LoVo (cell line): ENCODE measurements around the gene CTNND2.
"Not testable (repeated sequence)": the region's sequence is repeated elsewhere in the genome, so short reads cannot be mapped to it uniquely, and the experiment has no call there.

Experiments used
- DNase-seq: peaks from one replicate; pipeline ENCODE4 v3.0.0-alpha.2; 2016; ENCODE audit warnings: low spot score

CTNND2 gene

DNA sequence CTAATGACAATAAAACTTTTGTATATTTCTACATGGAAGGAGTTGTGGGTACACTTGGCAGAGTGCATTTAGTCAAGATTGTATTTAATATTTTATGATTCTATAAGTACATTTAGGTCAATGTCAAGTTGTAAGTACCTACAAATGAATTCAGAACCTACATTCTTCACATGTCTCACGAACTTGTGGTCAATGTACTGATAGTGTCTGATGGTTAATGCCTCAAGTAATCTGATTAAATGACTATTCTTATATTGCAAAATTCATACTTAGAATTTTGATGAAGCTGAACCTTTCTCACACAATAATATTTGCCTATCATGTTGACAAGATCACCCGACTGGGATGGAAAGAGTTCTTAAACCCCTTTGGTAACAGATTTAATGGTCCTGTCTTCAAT lies 444.5 kb downstream of the CTNND2 start:
- no peak for DNase-seq

DNA sequence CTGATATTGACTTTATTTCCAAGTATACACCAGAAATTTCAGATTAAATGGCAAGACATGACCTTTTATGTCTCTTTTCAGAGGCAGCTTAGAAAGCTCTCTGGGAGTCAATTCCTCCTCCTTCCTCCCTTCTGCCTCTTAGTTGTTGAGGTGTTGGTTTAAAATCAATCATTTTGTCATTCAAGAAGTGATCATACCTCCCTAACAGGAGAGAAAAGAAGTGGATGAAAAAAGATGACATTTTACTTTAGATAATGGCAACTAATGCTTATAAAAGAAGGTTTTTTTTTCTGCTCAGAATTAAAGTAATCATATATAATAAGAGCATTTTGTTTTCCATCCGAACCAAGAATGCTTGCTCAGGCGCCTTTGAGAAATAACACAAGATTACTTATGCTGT lies 448.7 kb downstream of the CTNND2 start:
- no peak for DNase-seq

- DNase-seq: no peak
Observed at GRCh38 chr5:11452852-11453251, 451.4 kb downstream of the CTNND2 start.

GRCh38 chr5:11449966-11450365 lies 454.3 kb downstream of the CTNND2 start:
- no peak for DNase-seq

DNA sequence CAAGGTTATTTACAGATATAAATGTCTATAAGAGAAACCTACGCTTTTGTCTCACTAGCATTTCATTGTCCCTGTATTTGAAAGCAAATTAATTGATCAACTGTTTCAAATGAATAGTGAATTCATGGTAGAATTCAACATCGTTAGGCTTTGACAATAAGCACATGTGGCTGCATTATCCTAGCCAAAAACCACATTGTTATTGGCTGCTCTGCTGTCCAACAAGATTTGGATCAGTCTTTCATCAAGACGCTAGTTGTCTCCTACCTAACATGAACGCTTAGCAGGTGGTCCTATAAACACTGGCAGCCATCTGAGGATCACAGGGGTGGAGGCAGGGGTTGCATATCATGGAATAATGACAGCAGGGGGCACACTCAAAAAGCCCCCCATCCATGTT lies 455.0 kb downstream of the CTNND2 start:
- no peak for DNase-seq

GRCh38 chr5:11443831-11444230 lies 460.4 kb downstream of the CTNND2 start:
- no peak for DNase-seq

GRCh38 chr5:11432116-11432515 lies 472.1 kb downstream of the CTNND2 start:
- DNase-seq: no peak

- no peak for DNase-seq
Observed at GRCh38 chr5:11429254-11429653, 475.0 kb downstream of the CTNND2 start.

GRCh38 chr5:11427569-11427968 lies 476.7 kb downstream of the CTNND2 start:
- DNase-seq: no peak

- no peak for DNase-seq
Observed at GRCh38 chr5:11426442-11426841, 477.8 kb downstream of the CTNND2 start.

DNA sequence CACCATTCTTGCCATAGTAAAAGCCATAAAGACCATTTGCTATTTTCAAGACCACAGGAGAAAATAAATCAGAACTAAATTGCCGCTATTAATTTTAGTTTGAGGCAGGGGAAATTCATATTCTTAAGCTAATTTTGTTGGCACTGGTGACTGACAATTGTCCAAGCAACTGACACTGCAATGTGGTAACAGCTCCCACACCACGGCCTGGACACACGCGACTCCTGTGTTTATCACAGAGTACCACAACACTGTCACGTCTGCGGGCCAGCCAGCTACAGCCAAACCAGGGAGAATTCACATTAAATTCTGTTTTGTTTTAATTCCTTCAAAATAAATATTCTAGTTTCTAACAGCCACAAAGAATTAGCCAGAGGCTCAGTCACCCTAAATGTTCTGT lies 481.9 kb downstream of the CTNND2 start:
- DNase-seq: no peak

- DNase-seq: no peak
Observed at GRCh38 chr5:11420969-11421368, 483.3 kb downstream of the CTNND2 start.

GRCh38 chr5:11415751-11416150 lies 488.5 kb downstream of the CTNND2 start:
- no peak for DNase-seq

DNA sequence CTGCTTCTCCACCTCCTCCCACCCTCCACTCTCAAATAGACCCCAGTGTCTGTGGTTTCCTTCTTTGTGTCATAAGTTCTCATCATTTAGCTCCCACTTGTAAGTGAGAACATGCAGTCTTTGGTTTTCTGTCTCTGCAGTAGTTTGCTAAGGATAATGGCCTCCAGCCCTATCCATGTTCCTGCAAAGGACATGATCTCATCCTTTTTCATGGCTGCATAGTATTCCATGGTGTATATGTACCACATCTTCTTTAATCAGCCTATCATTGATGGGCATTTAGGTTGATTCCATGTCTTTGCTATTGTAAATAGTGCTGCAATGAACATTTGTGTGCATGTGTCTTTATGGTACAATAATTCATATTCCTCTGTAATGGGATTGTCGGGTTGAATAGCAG lies 489.5 kb downstream of the CTNND2 start:
- DNase-seq: not testable (repeated sequence)

DNA sequence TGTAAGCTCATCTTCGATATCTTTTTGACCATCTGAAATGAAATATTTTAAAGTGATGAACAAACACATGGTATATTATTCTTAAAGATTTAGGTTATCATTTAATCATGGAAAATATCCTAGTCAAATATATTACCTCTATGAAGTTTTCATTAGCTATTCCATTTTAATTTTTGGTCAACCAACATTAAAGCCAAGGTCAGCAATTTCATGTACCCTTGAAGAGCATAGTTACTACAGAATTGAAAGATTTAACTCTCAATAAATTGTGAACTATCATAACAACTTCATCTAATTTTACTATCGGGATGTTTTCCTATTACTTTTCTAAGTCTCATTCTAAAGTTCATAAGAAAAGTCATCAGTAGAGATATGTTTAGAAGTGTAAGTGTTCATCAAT lies 492.6 kb downstream of the CTNND2 start:
- DNase-seq: no peak

DNA sequence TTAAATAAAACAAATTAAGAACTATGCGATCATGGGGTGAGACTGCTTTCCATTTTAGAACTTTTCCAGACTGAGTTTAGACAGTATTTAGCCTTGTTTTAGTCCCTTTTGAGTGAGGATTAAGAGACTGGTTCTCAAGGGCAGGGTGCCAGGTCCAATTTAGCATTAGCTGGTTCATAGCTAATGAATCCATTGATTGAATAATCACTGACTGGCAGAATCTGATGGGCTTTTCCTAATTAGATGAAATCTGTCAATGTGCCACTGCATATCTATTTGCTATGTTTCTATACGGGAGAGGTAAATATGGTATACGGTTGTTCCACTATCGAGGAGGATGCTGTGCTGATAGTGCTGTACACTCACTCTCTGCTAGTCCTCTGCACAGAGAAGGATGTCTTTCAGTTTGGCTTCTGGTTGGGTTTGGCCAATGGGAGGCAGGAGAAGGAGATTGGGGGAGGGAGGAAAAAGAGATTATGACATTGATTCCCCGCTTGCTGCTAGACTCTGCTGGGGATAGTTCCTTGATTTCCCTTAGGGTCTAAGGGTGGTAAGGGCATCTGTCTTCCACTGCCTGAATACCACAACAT lies 496.6 kb downstream of the CTNND2 start:
- no peak for DNase-seq

DNA sequence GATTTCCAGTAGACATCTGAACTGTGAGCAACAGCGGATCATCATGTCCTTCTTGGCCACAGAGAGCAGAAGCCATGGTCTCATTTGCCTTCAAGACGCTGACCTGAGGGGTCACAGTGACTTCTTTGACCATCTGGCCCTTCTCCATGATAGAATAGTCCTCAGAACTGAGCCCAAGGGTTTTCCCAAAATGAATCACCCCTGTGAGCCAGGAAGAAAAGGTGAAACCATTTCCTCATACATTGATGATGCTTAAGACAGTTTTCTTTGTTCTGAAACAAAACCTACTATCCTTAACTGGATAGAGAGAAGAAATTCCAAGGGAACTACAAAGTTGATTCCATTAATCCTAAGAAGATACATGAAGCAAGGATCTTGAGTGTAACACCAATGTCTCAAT lies 503.9 kb downstream of the CTNND2 start:
- no peak for DNase-seq

DNA sequence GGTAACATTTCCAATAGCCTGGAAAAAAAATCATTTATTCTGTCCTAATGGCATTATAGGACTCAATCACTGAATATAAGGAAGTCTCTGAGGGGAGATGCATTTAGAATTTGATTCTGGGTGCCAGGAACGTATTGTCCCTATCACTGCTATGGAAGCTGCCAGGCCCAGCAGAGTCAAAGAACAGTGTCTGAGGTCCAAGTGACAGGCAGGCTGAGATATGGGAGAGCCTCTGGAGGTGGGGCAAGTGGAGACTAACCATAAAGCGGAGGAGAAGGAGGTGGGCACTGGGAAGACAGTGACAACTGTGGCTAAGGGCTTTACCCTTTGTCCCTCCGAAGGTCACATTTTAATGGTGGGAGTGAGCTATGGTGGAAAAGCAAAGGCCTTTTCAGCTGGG lies 505.5 kb downstream of the CTNND2 start:
- no peak for DNase-seq

DNA sequence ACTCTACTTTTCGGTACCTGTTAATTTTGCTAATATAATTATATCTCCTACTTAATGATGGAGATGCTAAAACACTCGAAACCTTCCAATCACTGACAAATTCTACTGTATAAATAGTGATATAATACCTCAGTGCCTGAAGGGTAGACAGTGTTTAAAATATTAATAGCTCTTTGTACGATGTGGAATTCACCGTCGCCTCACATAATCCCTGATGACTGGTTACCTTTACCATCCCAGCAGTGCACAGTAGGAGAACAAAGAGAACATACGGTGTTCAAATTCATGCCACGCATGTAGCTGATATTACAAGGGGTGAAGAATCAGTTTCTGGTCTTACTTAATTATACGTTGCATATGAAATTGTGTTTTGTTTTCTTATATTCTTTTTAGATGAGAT lies 506.7 kb downstream of the CTNND2 start:
- DNase-seq: no peak

GRCh38 chr5:11396917-11397316 lies 507.3 kb downstream of the CTNND2 start:
- DNase-seq: no peak

DNA sequence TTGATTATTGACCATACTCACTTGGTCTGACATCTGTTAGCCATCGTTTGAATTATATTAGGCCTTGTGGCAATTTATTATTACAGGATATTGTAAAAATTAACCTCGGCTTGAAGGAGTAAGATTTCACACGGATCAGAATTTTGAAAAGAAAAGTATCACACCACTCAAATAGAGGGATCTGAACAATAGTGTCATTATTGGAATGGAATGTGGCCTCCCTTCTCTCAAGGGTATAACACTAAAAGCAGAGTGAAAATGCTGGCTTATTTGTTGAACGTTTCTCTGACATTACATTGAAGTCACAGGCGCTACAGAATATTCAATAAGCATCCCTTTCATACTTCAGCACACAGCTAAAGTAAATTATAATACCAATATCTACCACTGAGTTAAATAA lies 509.3 kb downstream of the CTNND2 start:
- no peak for DNase-seq

DNA sequence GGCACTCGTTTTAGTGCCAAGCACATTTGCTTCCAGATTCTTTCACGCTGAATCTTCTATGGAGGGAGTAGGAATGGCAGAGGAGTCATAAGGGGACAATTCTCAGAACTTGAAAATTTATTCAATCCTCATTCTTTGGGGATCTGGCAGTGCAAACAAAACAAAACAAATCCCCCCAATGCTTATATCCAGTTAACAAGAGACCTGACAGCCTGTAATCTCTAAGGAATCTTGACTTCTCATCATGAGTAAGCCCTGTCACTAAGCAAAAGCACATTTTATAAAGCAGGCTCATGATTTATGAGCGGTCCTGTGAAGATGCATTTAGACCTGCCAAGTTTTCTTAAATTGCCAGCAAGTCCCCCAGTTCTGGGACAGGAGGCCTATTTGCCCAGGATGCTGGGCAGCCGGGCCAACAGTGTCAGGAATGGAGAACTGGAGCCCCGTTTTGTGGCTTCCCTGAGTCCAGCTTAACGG lies 513.9 kb downstream of the CTNND2 start:
- no peak for DNase-seq

GRCh38 chr5:11387382-11387781 lies 516.9 kb downstream of the CTNND2 start:
- DNase-seq: no peak

DNA sequence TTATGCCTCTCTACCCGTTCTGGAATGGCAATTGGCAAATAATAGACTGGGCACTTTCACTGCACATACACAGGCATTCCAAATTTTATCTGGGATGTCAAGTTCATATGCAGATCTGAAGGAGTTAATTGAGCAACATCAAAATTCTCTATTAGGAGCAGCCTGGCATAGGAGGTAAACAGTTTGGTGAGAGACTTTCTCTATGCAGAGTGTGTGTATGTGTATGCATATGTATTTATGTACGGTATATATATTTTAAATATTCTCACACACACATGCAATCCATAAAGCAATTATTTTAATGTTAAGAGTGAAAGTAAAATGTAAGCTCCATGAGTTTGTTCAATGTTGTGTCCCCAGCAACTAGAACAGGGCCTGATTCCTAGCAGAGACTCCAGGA lies 517.8 kb downstream of the CTNND2 start:
- no peak for DNase-seq

- DNase-seq: no peak
Observed at GRCh38 chr5:11385901-11386293, 518.3 kb downstream of the CTNND2 start.
